HG02973 (cell line): Measurements from ENCODE around the gene TRIP11.

Experiments
- ATAC-seq: cut with Tn5 transposase; IDR thresholded peaks from one replicate; pipeline ENCODE4 v1.9.1; 2021; ENCODE audit warnings: moderate library complexity; ENCODE audit not compliant: unreplicated experiment

TRIP11 gene

GRCh38 chr14:91920526-91920925 lies 119.3 kb downstream of the TRIP11 start:
- no peak for ATAC-seq

- ATAC-seq: no peak
These were observed 120.0 kb downstream of the TRIP11 start for GRCh38 chr14:91919814-91920213.

DNA sequence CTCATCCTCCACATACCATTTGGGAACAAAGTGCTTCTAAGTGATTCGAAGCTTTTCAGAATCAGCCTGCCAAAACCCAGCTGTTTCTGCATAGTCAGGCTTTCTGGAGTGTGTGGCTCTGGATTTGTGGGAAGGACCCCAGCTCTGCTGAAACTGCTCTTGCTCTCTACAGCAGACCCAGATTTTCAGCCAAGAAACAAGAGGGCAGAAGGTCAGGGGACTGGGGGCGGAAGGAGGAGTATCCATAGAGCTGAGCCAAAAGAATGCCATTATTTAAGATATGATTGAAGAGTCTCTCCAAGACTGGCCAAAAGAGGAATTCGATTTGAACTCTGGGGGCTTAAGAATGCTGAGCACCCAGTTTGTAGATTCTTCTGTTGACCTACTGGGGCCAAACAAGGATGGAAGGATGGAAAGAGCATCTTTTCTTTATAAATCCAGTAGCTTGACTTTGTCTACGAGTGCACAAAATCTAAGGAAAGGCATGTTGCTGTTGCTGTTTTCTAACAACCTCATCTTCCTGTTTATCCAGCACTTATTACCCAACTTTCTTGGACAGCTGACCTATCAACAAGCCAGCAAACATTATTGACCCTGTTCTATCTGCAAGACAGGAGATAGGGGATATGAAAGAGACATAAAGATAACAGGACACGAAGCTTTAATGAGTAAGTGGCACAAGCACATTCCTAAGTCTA lies 121.5 kb downstream of the TRIP11 start:
- no peak for ATAC-seq
